GM19463 (cell line): ENCODE measurements around the gene ZC3H12A.

Experiments used
- ATAC-seq: cut with Tn5 transposase; IDR thresholded peaks from one replicate; pipeline ENCODE4 v1.9.1; 2021; ENCODE audit warnings: mild to moderate bottlenecking, moderate library complexity; ENCODE audit not compliant: unreplicated experiment

ZC3H12A gene

GRCh38 chr1:37474046-37474696, at the start of gene ZC3H12A:
TSS of gene ZC3H12A (plus strand) at chr1:37474580. CDS start at chr1:37475497, 917 bp downstream.
- peak; percentile 58 for ATAC-seq

- ATAC-seq, result no peak
Observed at GRCh38 chr1:37425221-37425620, 49.2 kb upstream of the ZC3H12A start.

- no peak for ATAC-seq
Observed at GRCh38 chr1:37429029-37429428, 45.4 kb upstream of the ZC3H12A start.

- ATAC-seq, result no peak
Observed at GRCh38 chr1:37430103-37430985, 44.0 kb upstream of the ZC3H12A start.

- ATAC-seq, result no peak
Observed at GRCh38 chr1:37432716-37433115, 41.7 kb upstream of the ZC3H12A start.

GRCh38 chr1:37433171-37433570, 41.2 kb upstream of the ZC3H12A start:
- no peak for ATAC-seq

- ATAC-seq, result no peak
Observed at GRCh38 chr1:37434292-37435225, 39.8 kb upstream of the ZC3H12A start.

- no peak for ATAC-seq
Observed at GRCh38 chr1:37437087-37437486, 37.3 kb upstream of the ZC3H12A start.

GRCh38 chr1:37438037-37438868, 36.1 kb upstream of the ZC3H12A start:
- no peak for ATAC-seq

GRCh38 chr1:37438869-37439343, 35.5 kb upstream of the ZC3H12A start:
- no peak for ATAC-seq

GRCh38 chr1:37439349-37439995, 34.9 kb upstream of the ZC3H12A start:
- no peak for ATAC-seq

- no peak for ATAC-seq
Observed at GRCh38 chr1:37441490-37441889, 32.9 kb upstream of the ZC3H12A start.

- no peak for ATAC-seq
Observed at GRCh38 chr1:37442139-37442538, 32.2 kb upstream of the ZC3H12A start.

- ATAC-seq, result no peak
Observed at GRCh38 chr1:37442644-37443043, 31.7 kb upstream of the ZC3H12A start.

GRCh38 chr1:37446874-37447273, 27.5 kb upstream of the ZC3H12A start:
- no peak for ATAC-seq

GRCh38 chr1:37448185-37448584, 26.2 kb upstream of the ZC3H12A start:
- no peak for ATAC-seq

- ATAC-seq, result no peak
Observed at GRCh38 chr1:37448691-37449417, 25.5 kb upstream of the ZC3H12A start.

- ATAC-seq, result no peak
Observed at GRCh38 chr1:37449936-37450335, 24.4 kb upstream of the ZC3H12A start.

- ATAC-seq, result no peak
Observed at GRCh38 chr1:37452416-37452815, 22.0 kb upstream of the ZC3H12A start.
